HTR-8/SVneo (cell line): ENCODE measurements around the gene ENDOG.
"Not testable (repeated sequence)": the region's sequence is repeated elsewhere in the genome, so short reads cannot be mapped to it uniquely, and the experiment has no call there.

Experiments
- DNase-seq: peaks from one replicate; pipeline ENCODE4 v3.0.0; 2011; ENCODE audit warnings: low spot score, mixed read lengths; ENCODE audit not compliant: insufficient read length
- FAIRE-seq: peaks from 2 replicates; lab custom pipeline; 2011; peaks lifted over from hg19 to GRCh38; lab: Jason Lieb, UNC

Gene ENDOG

DNA sequence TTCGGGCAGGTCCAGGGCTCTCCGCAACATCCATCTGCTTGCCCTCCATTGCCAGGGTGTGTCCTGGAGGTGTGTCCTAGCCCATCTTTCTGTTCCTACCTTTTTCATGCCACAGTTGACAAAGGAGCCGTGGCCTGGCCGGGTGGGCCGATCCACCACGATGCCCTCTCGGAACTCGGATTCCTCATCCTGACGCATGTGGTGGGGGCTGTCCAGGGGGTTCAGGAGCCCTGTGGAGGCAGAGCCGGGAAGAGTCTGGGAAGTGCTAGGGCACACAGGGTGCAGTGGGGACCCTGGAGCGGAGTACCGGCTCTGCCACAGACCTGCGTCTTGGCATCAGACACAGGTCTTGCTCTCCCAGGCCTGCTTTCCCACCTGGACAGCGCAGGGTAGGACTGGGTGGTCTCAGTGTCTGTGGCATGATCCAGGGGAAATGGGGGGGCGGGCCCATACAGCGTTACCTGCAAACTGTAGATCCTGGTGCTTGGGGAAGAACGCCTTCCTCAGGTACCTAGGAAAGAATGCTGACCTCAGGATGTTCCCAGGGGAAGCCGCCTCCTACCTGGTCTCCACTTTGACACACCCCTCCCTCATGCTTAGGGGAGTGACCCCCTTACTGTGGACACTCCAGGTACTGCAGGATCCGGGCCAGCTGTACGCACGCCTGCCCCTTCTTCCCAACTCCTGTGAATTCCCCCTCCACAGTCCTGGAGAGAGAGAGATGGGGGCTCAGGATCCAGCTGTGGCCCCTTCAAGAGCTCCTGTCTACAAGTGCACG, 7.8 kb downstream of the ENDOG start:
- FAIRE-seq (no peak), DNase-seq (no peak)

DNA sequence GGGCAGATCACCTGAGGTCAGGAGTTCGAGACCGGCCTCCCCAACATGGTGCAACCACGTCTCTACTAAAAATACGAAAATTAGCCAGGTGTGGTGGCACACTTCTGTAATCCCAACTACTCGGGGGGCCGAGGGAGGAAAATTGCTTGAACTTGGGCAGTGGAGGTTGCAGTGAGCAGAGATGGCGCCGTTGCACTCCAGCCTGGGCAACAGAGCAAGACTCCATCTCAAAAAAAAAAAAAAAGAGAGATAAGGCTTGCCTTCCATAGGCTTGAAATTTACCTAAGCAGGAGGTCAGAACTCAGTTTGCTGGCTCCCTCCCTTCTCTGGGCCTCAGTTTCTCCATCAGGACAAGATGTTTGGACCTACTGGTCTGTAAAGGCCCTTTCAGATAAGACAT, 10.0 kb downstream of the ENDOG start:
- DNase-seq (no peak), FAIRE-seq (no peak)

DNA sequence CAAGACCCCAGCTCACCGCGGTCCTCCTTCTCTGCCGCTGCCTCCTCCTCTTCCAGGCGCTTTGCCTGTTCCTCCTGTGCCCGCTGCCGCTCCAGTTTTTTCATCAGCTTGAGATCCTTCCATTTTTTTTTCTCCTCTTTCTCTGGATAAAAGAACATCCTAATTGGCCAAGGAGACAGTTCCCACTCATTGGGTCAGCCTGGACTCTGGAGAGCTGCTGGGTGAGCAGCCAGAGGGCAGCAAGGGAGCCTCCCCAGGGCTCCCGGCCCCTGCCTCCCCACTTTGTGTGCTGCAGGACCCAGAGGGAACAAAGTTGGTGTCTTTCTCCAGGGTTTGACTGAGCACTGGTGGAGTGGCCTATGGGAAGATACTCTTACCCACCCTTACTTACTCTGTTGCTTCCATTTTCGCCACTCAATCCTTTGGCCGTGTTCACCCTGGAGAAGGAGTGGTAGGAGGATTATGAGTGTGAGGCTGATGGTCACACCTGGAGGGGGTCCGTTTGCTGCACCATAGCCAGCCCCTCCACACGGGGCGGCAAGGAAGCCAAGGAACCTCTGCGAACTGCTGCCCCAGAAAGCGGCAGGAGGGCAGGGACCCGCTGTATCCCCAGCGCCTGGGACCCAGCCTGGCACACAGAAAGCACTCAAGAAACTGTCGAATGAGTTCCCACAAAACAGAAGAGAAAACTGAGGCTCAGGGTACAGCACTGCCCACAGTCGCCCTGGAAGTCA, 10.6 kb downstream of the ENDOG start:
- DNase-seq = no peak
- FAIRE-seq = no peak

DNA sequence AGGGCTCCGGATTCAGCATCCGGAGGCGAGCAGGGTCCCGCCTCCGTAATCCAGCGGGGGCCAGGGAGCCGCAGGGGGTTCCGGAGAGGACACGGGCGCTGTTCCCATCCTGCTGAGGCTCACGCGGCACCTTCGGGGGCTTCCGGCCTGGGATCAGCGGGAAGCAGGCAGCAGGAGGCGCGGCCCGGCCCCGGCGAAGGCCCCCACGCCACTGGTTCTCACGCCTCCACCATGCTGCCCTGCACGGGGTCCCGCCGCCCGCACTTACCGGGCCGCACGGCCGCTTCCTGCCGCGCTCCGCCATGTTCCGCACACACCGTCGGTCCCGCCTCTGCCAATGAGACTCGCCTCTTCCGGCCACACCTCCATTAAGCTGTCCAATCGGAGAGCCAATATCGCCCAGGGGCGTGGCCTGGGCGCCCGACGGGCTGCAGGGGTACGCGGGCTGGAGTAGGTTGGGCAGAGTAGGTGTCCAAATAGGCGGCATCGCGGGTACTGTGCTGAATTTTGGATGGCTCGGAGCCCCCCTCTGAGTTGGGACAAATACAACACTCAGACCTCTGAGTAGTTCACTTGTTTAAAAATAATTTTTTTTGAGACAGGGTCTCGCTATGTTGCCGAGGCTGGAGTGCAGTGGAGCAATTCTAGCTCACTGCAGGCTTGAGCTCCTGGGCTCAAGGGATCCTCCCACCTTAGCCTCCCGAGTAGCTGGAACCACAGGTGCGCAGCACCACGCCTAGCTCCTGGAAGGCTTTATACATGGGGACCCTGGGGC, 11.4 kb downstream of the ENDOG start, which contains the start of gene SPOUT1:
SPOUT1 (minus strand) TSS at position 318 of the 775 bp plus-strand sequence; CDS start at position 304, 14 bp downstream.
- DNase-seq = peak; percentile 95
- FAIRE-seq = peak; percentile 90

DNA sequence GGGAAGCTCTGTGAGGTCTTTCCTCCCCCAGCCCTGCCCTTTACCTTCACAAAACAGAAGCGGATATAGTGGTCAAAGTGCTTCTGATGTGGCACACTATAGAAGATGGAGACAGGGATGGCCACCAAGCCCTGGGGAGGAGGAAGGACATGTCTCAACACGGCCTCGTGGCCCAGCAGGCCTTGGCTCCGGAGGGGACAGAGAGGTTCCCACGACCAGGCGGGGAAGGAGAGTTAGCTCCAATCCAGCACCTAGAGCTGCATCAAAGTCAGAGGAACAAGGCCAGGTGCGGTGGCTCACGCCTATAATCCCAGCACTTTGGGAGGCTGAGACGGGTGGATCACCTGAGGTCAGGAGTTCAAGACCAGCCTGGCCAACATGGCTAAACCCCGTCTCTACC, 15.4 kb downstream of the ENDOG start:
- no peak for FAIRE-seq
- no peak for DNase-seq

DNA sequence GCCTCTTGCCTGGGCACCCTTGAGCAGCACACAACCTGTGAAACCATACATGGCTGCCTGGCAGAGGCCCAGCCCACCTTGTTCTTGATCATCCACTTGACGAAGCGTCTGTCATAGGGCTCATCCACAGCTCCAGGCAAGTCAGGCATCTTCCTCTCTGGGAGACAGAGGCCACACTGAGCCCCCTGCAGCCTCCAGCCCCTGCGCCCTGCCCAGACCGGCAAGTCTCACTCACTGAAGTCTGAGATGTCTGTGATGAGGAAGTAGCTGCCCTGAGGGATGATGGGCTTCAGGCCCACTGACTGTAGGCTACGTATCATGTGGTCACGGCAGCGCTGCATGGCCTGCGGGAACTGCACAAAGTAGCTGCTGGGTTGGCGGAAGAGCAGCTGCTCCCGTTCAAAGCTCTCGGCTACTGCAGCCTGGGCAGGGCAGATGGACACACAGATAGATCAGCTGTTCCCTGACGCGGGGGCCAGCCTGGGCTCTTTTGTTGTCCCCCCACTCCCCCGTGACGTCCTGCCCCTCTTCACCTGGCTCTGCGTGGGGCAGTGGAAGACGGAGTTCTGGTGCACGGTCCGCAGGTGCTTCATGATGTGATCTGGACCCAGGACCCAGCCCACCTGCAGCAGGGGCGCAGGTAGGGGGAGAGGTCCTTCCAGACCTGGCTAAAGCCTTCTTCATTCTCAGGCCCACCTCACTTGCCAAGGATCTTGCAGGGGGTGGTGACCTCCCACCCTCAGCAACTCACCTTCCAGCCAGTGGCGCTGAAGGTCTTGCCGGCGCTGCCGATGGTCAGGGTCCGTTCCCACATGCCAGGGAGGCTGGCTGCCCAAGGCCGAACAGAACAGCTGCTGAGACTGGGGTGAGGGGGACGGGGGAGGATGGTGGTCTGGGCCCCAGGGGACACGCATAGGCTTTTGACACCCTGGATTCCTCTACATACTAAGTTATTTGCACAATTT, 17.2 kb downstream of the ENDOG start:
- FAIRE-seq = no peak
- DNase-seq = no peak

DNA sequence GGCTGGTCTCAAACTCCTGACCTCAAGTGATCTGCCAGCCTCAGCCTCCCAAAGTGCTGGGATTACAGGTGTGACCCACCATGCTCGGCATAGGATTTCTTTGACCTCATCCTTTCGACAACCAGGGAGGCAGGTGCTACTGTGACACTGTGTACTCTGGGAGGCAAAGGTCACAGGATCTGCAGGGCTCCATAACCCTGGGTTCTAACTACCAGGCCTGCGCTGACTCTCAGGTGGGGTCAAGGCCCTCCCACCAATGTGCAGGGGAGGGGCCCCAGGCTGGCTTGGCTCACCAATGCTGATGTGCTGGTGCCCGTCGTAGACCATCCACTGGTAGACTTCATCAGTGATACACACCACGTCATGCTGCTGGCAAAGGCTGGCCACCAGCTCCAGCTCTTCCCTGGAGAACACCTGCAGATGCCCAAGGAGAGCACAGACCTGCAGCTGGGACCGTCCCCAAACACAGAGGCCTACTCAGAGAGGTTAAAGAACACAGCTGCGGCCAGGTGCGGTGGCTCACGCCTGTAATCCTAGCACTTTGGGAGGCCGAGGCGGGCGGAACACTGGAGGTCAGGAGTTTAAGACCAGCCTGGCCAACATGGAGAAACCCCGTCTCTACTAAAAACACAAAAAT, 18.3 kb downstream of the ENDOG start:
- FAIRE-seq (no peak), DNase-seq (no peak)

DNA sequence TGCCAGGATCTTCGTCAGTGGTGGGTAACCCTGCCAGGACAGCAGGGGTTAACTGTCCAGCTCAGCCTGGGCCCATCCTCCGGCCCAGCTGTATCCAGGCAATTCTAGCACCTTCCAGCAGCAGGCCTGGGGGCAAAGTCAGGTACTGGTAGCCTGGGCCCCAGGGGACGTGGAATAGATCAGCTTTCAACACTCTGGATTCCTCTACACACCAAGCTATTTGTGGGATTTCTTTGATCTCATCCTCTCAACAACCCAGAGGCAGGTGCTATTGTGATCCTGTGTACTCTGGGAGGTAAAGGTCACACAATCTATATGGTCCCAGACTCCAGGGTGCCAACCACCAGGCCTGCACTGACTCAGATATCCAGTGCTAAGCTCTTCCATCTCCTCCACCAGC, 20.0 kb downstream of the ENDOG start:
- FAIRE-seq (no peak), DNase-seq (no peak)

DNA sequence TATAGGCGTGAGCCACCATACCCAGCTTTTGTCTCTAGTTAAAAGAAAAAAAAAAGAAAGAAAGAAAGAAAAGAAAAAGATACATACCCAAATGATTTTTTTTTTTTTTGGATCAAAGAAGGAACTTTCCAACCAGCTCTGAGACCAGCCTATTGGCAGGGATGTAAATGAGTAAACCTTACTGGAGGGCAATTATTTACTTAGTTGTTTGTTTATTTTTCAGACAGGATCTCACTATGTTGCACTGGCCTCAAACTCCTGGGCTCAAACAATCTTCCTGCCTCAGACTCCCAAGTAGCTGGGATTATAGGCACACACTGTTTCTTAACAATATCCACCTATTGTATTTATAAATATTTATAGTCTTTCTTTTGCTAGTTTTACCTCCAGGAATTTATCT, 22.2 kb downstream of the ENDOG start:
- DNase-seq (no peak), FAIRE-seq (no peak)

DNA sequence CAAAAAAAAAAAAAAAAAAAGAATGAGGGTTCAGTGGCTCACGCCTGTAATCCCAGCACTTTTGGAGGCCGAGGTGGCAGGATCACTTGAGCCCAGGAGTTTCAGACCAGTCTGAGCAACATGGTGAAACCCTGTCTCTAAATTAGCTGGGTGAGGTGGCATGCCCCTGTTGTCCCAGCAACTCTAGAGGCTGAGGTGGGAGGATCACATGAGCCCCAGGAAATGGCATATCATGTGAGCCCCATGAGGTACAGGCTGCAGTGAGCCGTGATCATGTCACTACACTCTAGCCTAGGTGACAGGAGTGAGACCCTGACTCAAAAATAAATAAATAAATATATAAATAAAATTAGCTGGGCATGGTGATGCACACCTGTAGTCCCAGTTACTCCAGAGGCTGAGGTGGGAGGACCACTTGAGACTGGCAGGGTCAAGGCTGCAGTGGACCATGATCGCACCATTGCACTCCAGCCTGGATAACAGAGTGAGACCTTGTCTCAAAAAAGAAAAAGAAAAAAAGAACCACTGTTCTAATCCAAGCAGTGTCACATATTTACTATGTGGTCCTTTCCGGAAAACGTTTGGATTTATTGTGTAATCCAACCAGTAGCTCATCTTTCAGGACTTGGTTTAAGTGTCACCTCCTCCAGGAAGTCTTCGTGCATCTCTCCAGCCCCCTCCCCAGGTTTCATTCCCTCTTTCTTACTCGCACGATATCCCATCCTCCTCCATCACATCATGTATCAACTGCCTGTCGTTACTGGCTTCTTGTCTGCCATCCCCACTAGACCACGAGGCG, 23.6 kb downstream of the ENDOG start:
- FAIRE-seq = no peak
- no peak for DNase-seq

DNA sequence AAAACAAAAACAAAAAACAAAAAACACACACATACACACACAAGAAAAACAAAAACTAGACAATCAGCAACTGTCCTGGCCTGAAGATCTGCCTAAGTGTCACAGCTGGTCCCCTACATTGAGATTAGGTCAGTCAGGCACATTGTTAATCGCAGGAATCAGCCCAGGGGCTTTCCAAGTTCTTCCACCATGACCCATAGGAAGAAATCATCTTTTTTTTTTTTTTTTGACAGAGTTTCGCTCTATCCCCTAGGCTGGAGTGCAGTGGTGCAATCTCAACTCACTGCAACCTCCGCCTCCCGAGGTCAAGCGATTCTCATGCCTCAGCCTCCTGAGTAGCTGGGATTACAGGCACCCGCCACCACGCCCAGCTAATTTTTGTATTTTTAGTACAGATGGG, 24.9 kb downstream of the ENDOG start:
- not testable (repeated sequence) for FAIRE-seq, DNase-seq

DNA sequence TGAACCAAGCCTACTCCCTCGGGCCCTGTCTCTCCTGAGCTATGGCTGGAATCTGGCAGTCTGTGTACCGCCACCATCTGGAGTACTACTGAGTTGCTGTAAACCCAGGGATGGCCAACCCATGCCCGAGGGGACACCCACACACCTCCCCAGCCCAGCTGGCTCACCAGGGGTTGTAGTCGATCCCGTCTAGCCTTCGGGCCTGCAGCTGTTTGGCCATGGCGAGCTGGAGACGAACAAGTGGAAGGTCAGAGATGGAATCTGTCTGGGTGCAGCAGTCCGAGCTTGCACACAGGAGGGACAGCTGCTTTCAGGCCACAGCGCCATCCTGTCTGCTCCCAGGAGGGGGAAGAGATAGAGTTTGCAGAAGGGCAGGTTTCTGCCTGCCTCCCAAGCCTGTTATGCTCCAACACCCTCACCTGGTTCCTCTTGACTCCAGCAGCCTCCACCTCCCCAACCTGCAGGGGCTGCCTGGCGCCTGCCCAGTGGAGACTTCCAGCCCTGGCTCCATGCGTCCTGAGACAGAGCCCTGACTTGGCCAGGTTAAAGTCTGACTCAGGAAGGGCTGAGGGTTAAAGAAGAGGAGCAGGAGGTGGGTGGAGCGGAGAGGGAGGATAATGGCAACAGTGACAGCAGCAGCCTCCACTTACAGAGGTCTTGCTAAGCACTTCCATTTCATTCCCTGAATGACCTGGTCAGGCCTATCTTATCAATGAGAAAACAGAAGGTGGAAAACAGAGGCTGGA, 27.1 kb downstream of the ENDOG start:
- DNase-seq = no peak
- FAIRE-seq = no peak

DNA sequence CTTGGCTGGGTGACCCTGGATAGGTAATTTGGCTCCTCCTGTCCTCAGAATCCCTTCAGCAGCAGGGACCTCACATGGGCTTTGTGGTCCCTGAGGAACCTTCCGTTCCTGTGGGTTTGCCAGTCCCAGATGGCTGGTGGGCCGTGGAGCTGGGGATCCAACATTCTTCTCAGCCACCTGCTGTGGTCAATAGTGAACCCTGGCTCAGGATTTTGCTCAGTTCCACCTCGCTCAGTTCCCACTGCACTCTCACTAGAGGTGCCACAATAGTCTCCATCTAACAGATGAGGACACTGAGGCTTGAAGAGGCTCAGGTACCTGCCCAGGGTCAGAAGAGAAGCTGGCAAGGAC, 28.4 kb downstream of the ENDOG start:
- no peak for DNase-seq
- no peak for FAIRE-seq

DNA sequence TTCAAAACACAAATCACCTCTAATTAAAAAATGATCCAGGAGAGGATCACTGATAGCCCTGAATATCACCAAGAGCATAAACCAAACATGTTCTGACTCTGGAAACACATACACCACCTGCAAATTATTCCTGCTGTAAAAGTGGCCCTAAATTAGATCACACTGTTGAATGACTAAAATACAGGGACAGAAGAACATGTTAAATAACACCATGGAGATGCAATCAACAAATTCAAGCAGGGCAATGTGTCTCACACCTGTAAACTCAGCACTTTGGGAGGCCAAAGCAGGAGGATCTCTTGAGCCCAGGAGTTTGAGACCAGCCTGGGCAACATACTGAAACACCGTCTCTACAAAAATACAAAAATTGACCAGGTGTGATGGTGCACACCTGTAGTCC, 29.5 kb downstream of the ENDOG start:
- no peak for FAIRE-seq
- no peak for DNase-seq

DNA sequence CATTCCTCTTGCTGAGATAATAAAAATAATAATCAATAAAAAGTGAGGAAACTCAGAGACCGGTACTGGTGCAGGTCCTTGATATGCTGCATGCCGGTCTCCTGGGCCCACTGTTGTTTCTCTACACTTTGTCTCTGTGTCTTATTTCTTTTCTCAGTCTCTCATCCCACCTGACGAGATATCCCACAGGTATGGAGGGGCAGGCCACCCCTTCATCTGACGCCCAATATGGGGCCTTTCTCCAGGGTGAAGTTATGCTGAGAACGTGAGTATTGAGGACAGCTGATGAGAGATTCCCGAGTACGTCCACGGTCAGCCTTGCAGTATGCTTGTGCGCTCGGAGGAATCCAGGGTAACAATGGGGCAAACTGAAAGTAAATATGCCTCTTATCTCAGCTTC, 32.7 kb downstream of the ENDOG start:
- not testable (repeated sequence) for DNase-seq, FAIRE-seq

DNA sequence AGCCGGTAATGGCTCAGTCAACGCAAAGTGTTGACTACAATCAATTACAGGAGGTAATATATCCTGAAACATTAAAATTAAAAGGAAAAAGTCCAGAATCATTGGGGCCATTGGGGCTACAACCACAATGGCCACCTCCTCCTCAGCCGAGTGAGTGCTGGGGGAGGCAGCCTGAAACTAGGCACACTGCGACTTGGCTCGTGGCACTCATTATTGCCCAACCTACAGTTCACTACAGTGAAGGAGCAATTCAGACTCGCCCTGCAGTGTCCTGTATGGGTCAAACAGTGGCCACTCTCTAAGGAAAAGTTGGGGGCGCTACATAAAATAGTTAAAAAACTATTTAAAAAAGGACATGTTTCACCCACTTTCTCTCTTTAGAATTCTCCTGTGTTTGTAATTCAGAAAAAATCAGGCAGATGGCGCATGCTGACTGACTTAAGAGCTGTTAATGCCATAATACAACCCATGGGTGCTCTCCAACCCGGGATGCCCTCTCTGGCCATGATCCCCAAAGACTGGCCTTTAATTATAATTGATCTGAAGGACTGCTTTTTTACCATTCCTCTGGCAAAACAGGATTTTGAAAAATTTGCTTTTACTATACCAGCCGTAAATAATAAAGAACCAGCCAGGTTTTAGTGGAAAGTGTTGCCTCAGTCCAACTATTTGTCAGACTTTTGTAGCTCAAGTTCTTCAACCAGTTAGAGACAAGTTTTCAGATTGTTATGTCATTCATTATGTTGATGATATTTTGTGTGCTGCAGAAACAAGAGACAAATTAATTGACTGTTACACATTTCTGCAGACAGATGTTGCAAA, 33.7 kb downstream of the ENDOG start:
- FAIRE-seq = not testable (repeated sequence)

DNA sequence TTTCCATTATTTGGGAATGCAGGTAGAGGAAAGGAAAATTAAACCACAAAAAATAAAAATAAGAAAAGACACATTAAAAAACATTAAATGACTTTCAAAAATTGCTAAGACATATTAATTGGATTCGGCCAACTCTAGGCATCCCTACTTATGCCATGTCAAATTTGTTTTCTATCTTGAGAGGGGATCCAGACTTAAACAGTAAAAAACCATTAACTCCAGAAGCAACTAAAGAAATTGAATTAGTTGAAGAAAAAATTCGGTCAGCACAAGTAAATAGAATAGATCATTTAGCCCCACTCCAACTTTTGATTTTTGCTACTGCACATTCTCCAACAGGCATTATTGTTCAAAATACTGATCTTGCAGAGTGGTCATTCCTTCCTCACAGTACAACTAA, 34.3 kb downstream of the ENDOG start:
- not testable (repeated sequence) for FAIRE-seq, DNase-seq

More for the DNA sequence above, 33.7 kb downstream of the ENDOG start:
- not testable (repeated sequence) for DNase-seq
